ENCODE data around the gene CACUL1. TPM values are rescaled to one million over a fixed set of nuclear protein-coding genes. Genes with fewer than 3 reads are reported as not detected.

The CACUL1 gene
- total RNA-seq, 4 donors from 2014 or later = 24.0 to 45.7 (median 26.4) TPM

GRCh38 chr10:118669020-118669791 is 85.6 kb downstream of the CACUL1 start:
- H3K4me1 ChIP-seq = peaks cover 0 to 23% (median 7%) of the 10 kb centered on the region in 4 donors
- H3K9me3 ChIP-seq = no peaks in the 10 kb centered on the region
- H3K36me3 ChIP-seq = no peaks in the 10 kb centered on the region
- H3K27ac ChIP-seq = peak overlapping the region in 1 of 4 donors; percentile 34
- peak in 1 of 2 donors; percentile 26 for TF ChIP-seq EP300 (IDR thresholded peaks at IDR 0.05)
- TF ChIP-seq CTCF (IDR thresholded peaks at IDR 0.05) = no peak
- H3K4me3 ChIP-seq = peak overlapping the region in 1 of 4 donors; percentile 22
- 13 to 17% methylated on average over 20 of the region's 20 CpGs for WGBS, 2 donors
- no peaks in the 10 kb centered on the region for H3K27me3 ChIP-seq
- peak in 1 of 2 donors; percentile 50 for DNase-seq (ENCODE audit: low spot score in 2 of 2)

GRCh38 chr10:118668228-118668952 is 86.4 kb downstream of the CACUL1 start:
- no peak overlapping the region for H3K27ac ChIP-seq
- no peak for TF ChIP-seq CTCF (IDR thresholded peaks at IDR 0.05)
- TF ChIP-seq POLR2A (IDR thresholded peaks at IDR 0.05) = no peak
- TF ChIP-seq EP300 (IDR thresholded peaks at IDR 0.05) = no peak
- H3K4me1 ChIP-seq = peaks cover 0 to 23% (median 7%) of the 10 kb centered on the region in 4 donors
- H3K4me3 ChIP-seq = no peak overlapping the region
- no peak for DNase-seq (ENCODE audit: low spot score in 2 of 2)
- H3K27me3 ChIP-seq = no peaks in the 10 kb centered on the region
- no peaks in the 10 kb centered on the region for H3K9me3 ChIP-seq
- H3K36me3 ChIP-seq = no peaks in the 10 kb centered on the region
- 59 to 64% methylated on average over 6 to 9 of the region's 9 CpGs for WGBS, 2 donors

- WGBS, 2 donors = 84 to 85% methylated on average over 4 of the region's 4 CpGs
- peaks cover 0 to 23% (median 7%) of the 10 kb centered on the region in 4 donors for H3K4me1 ChIP-seq
- H3K36me3 ChIP-seq = no peaks in the 10 kb centered on the region
- no peak for DNase-seq (ENCODE audit: low spot score in 2 of 2)
- peaks cover 0 to 2% (median 0%) of the 10 kb centered on the region in 4 donors for H3K9me3 ChIP-seq
- TF ChIP-seq CTCF (IDR thresholded peaks at IDR 0.05) = no peak
- TF ChIP-seq EP300 (IDR thresholded peaks at IDR 0.05) = no peak
- TF ChIP-seq POLR2A (IDR thresholded peaks at IDR 0.05) = no peak
- no peak overlapping the region for H3K27ac ChIP-seq
- no peak overlapping the region for H3K4me3 ChIP-seq
- H3K27me3 ChIP-seq = no peaks in the 10 kb centered on the region
Observed at GRCh38 chr10:118667732-118668131, 87.0 kb downstream of the CACUL1 start.

GRCh38 chr10:118666350-118666749 is 88.4 kb downstream of the CACUL1 start:
- H3K27ac ChIP-seq = no peak overlapping the region
- H3K36me3 ChIP-seq = no peaks in the 10 kb centered on the region
- no peaks in the 10 kb centered on the region for H3K27me3 ChIP-seq
- H3K4me3 ChIP-seq = no peak overlapping the region
- 88 to 92% methylated on average over 2 to 4 of the region's 4 CpGs for WGBS, 2 donors
- peaks cover 0 to 14% (median 0%) of the 10 kb centered on the region in 4 donors for H3K9me3 ChIP-seq
- no peak for TF ChIP-seq CTCF (IDR thresholded peaks at IDR 0.05)
- TF ChIP-seq EP300 (IDR thresholded peaks at IDR 0.05) = no peak
- TF ChIP-seq POLR2A (IDR thresholded peaks at IDR 0.05) = no peak
- no peak for DNase-seq (ENCODE audit: low spot score in 2 of 2)
- peaks cover 0 to 23% (median 7%) of the 10 kb centered on the region in 4 donors for H3K4me1 ChIP-seq

GRCh38 chr10:118664321-118664720 is 90.4 kb downstream of the CACUL1 start:
- H3K4me1 ChIP-seq = peaks cover 0 to 10% (median 7%) of the 10 kb centered on the region in 4 donors
- H3K27ac ChIP-seq = no peak overlapping the region
- TF ChIP-seq EP300 (IDR thresholded peaks at IDR 0.05) (no peak), CTCF (IDR thresholded peaks at IDR 0.05) (no peak), POLR2A (IDR thresholded peaks at IDR 0.05) (no peak)
- 49 to 59% methylated on average over 4 to 6 of the region's 6 CpGs for WGBS, 2 donors
- no peaks in the 10 kb centered on the region for H3K36me3 ChIP-seq
- H3K4me3 ChIP-seq = no peak overlapping the region
- DNase-seq (ENCODE audit: low spot score in 2 of 2) = no peak
- H3K27me3 ChIP-seq = no peaks in the 10 kb centered on the region
- peaks cover 0 to 24% (median 3%) of the 10 kb centered on the region in 4 donors for H3K9me3 ChIP-seq
